A549 (cell line): Measurements from ENCODE around the gene TMEM273. TPM values are rescaled to one million over a fixed set of nuclear protein-coding genes. Genes with fewer than 3 reads are reported as not detected.

ENCODE experiments used
- ATAC-seq, 2 experiments: fragments of 200-7000 bp in 1 of 2; fragments of >200 bp in 1 of 2; cut with Nextera tagmentation in 1 of 2; cut with Tn5 transposase in 1 of 2; 3 replicates each; pipeline versions ENCODE4 v1.8.0 to v1.9.1; 2018 to 2020; ENCODE audit warnings: mild to moderate bottlenecking in 1 of 2, moderate library complexity in 1 of 2
- CTCF ChIA-PET: fragments of 300-600 bp; sonication (Branson Sonifier 250); formaldehyde crosslinking; extraction: SDS; loops from one replicate; lab custom pipeline; 2021; ENCODE audit warnings: antibody characterized with exemption, inconsistent platforms; lab: Yijun Ruan, JAX
- POLR2A ChIA-PET: fragments of 350-600 bp; formaldehyde crosslinking; extraction: SDS; loops from one replicate; lab custom pipeline; 2021; ENCODE audit warnings: antibody characterized with exemption, inconsistent platforms; lab: Yijun Ruan, JAX
- DNase-seq, 2 experiments: peaks; one replicate each; pipeline versions ENCODE4 v3.0.0 to v3.0.0-alpha.2; 2011 to 2016; ENCODE audit warnings: low read depth in 1 of 2, low spot score in 1 of 2
- FAIRE-seq: peaks from 2 replicates; lab custom pipeline; 2011; peaks lifted over from hg19 to GRCh38; lab: Jason Lieb, UNC
- H3K27ac ChIP-seq, 2 experiments: fragments of >200 bp; sonication (Bioruptor Twin); formaldehyde crosslinking; 3 replicates each; pipeline ENCODE4 v1.5.1; 2016 to 2017
- H3K4me1 ChIP-seq: fragments of >200 bp; sonication (Bioruptor Twin); formaldehyde crosslinking; 3 replicates; pipeline ENCODE4 v1.6.1; 2016
- H3K4me2 ChIP-seq: fragments of >200 bp; sonication (Bioruptor Twin); formaldehyde crosslinking; 3 replicates; pipeline ENCODE4 v1.6.1; 2016
- H3K4me3 ChIP-seq: fragments of >200 bp; sonication (Bioruptor Twin); formaldehyde crosslinking; 3 replicates; pipeline ENCODE4 v1.5.1; 2016
- H3K9me3 ChIP-seq: fragments of >200 bp; sonication (Bioruptor Twin); formaldehyde crosslinking; 3 replicates; pipeline ENCODE4 v1.6.1; 2016
- BHLHE40 ChIP-seq: IDR thresholded peaks from 2 replicates; pipeline ENCODE4 v1.6.1; 2012; ENCODE audit warnings: low read depth, low read length, inconsistent platforms
- CBX8 ChIP-seq: fragments of 200-600 bp; sonication (generic); IDR thresholded peaks from 2 replicates; pipeline ENCODE4 v1.6.1; 2016
- CEBPB ChIP-seq, 2 experiments: fragments of >200 bp in 1 of 2; sonication (Bioruptor Twin) in 1 of 2; formaldehyde crosslinking in 1 of 2; IDR thresholded peaks; 2 replicates each; pipeline ENCODE4 v1.6.1; 2012 to 2016
- CHD2 ChIP-seq: fragments of 150-350 bp; IDR thresholded peaks from 2 replicates; pipeline ENCODE4 v1.6.1; 2014; ENCODE audit warnings: low read length; ENCODE audit not compliant: partially characterized antibody
- EP300 ChIP-seq, 2 experiments: fragments of >200 bp; sonication (Bioruptor Twin); formaldehyde crosslinking; IDR thresholded peaks; 2 replicates in 1 of 2; 3 replicates in 1 of 2; pipeline ENCODE4 v1.6.1; 2016 to 2017
- FOSB ChIP-seq: fragments of 250-450 bp; sonication (Bioruptor Pico); IDR thresholded peaks from 2 replicates; pipeline ENCODE4 v1.5.0; 2020; ENCODE audit warnings: mild to moderate bottlenecking, moderate library complexity
- HDAC2 ChIP-seq: fragments of 200-600 bp; sonication (generic); IDR thresholded peaks from 2 replicates; pipeline ENCODE4 v1.6.1; 2016
- HOXB5 ChIP-seq: fragments of 250-450 bp; sonication (Bioruptor Pico); IDR thresholded peaks from 2 replicates; pipeline ENCODE4 v1.5.0; 2020; ENCODE audit warnings: mild to moderate bottlenecking, moderate library complexity
- KDM5A ChIP-seq: fragments of 200-600 bp; sonication (generic); IDR thresholded peaks from 2 replicates; pipeline ENCODE4 v1.6.1; 2016; ENCODE audit warnings: antibody characterized with exemption, mild to moderate bottlenecking
- MYC ChIP-seq: IDR thresholded peaks from 2 replicates; pipeline ENCODE4 v1.6.1; 2012; ENCODE audit warnings: mild to moderate bottlenecking, inconsistent platforms, low read length, improper control_type of control experiment, borderline replicate concordance
- NFE2L2 ChIP-seq: fragments of 150-350 bp; conservative IDR thresholded peaks from 2 replicates; pipeline ENCODE4 v1.6.1; 2014; ENCODE audit warnings: low read length
- NPAS2 ChIP-seq: fragments of 250-450 bp; sonication (Bioruptor Pico); IDR thresholded peaks from 2 replicates; pipeline ENCODE4 v1.8.0; 2022; ENCODE audit warnings: mild to moderate bottlenecking, moderate library complexity, borderline replicate concordance
- NR3C1 ChIP-seq: fragments of >200 bp; sonication (Bioruptor Twin); formaldehyde crosslinking; IDR thresholded peaks from 3 replicates; pipeline ENCODE4 v1.6.1; 2017
- POLR2A ChIP-seq: IDR thresholded peaks from 2 replicates; pipeline ENCODE4 v1.6.1; 2012; ENCODE audit warnings: mild to moderate bottlenecking, low read length
- POLR2AphosphoS2 ChIP-seq: conservative IDR thresholded peaks from 2 replicates; pipeline ENCODE4 v1.6.1; 2012; ENCODE audit warnings: low read length, improper control_type of control experiment, inconsistent platforms
- RFX5 ChIP-seq: fragments of 450-650 bp; IDR thresholded peaks from 2 replicates; pipeline ENCODE4 v1.7.1; 2014; ENCODE audit warnings: antibody characterized with exemption, mild to moderate bottlenecking, moderate library complexity
- RNF2 ChIP-seq: fragments of 200-600 bp; sonication (generic); IDR thresholded peaks from 2 replicates; pipeline ENCODE4 v1.6.1; 2016; ENCODE audit warnings: low read depth, mild to moderate bottlenecking, antibody characterized with exemption, moderate library complexity, borderline replicate concordance
- SMC3 ChIP-seq: fragments of >200 bp; sonication (Bioruptor Twin); formaldehyde crosslinking; IDR thresholded peaks from 3 replicates; pipeline ENCODE4 v1.6.1; 2018; ENCODE audit warnings: inconsistent platforms
- TFCP2L1 ChIP-seq: fragments of 250-450 bp; sonication (Bioruptor Pico); IDR thresholded peaks from 2 replicates; pipeline ENCODE4 v1.5.0; 2021; ENCODE audit warnings: mild to moderate bottlenecking
- ZNF302 ChIP-seq: fragments of 250-450 bp; sonication (Bioruptor Pico); IDR thresholded peaks from 2 replicates; pipeline ENCODE4 v1.9.0; 2021; ENCODE audit warnings: inconsistent platforms, mild to moderate bottlenecking, moderate library complexity
- ZSCAN20 ChIP-seq: fragments of 250-450 bp; sonication (Bioruptor Pico); IDR thresholded peaks from 2 replicates; pipeline ENCODE4 v1.8.0; 2022; ENCODE audit warnings: mild to moderate bottlenecking, moderate library complexity
- WGBS: methylation state at CpG from one replicate; pipeline ENCODE4 v1.1.6; 2017; ENCODE audit errors: missing lambda C conversion rate; 5-methylcytosine and 5-hydroxymethylcytosine counted together
- polyA plus RNA-seq, 4 experiments: library from polyadenylated mRNA; depleted of rRNA in 3 of 4; stranded (reverse); fragments of >200 nt; fragmentation: RNase III in 1 of 4; extraction: RNeasy Plus Mini Kit Qiagen cat#74134 plus additional on column Dnase treatment in 1 of 4; gene quantifications; 2 replicates in 3 of 4; 3 replicates in 1 of 4; pipeline ENCODE4 v1.2.3, GENCODE V29; 2011 to 2017
- TF ChIP-seq, protein P1 (sequence below): IDR thresholded peaks from 2 replicates; pipeline ENCODE4 v1.6.1; 2012; ENCODE audit warnings: low read depth, borderline replicate concordance
- TF ChIP-seq, protein P2 (sequence below): fragments of 200-600 bp; sonication (generic); IDR thresholded peaks from 2 replicates; pipeline ENCODE4 v1.6.1; 2016; ENCODE audit warnings: antibody characterized with exemption, mild to moderate bottlenecking, moderate library complexity
- TF ChIP-seq, protein P3 (sequence below): fragments of 150-350 bp; IDR thresholded peaks from 2 replicates; pipeline ENCODE4 v1.6.1; 2014; ENCODE audit warnings: low read depth, mild to moderate bottlenecking, low read length
- TF ChIP-seq, protein P4 (sequence below): fragments of 250-450 bp; sonication (Bioruptor Pico); IDR thresholded peaks from 2 replicates; pipeline ENCODE4 v1.5.0; 2020; ENCODE audit warnings: low read depth, mild to moderate bottlenecking, moderate library complexity

TMEM273 gene
- polyA plus RNA-seq, 2 of the 4 experiments (the other 2 are of a cell fraction), result not detected

DNA sequence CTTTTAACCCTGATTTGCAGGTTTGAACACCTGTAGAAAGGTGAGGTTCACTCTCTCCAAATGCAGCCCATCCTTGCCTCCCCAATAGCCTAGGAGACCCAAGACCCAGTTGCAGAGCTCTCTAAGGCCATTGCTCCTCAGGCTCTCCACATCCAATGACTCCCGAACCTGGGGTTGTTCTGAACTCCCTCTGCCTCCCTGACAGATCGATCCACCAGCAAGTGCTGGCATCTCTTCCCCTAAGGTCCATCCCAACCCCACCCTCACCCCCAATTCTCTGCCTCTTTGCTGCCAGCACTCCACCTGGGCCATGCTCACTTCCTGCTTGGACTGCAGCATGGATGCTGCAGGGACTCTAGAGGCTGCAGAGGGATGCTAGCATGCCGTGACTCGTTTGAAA, 35.1 kb downstream of the TMEM273 start:
- DNase-seq (no peak), ATAC-seq (no peak), FAIRE-seq (no peak)
- H3K27ac ChIP-seq, result no peak overlapping the region
- POLR2A ChIA-PET, result no interaction called here
- CTCF ChIA-PET, result interaction anchor here (1.6 kb wide), 1 partner anchor 9 kb away, joined by 6 read pairs; no protein-coding TSS in a partner anchor
- H3K4me1 ChIP-seq, result no peaks in the 10 kb centered on the region
- 0% methylated on average over 4 of the region's 4 CpGs for WGBS
- TF ChIP-seq CHD2 (no peak), MYC (no peak), KDM5A (no peak), ZNF302 (no peak), ZSCAN20 (CRISPR knock-in tag) (no peak), BHLHE40 (no peak), CEBPB (IDR thresholded peaks at IDR 0.05) (no peak), SMC3 (no peak), POLR2AphosphoS2 (no peak)
- no peak overlapping the region for H3K4me3 ChIP-seq
- H3K9me3 ChIP-seq, result no peaks in the 10 kb centered on the region
- no peak overlapping the region for H3K4me2 ChIP-seq

DNA sequence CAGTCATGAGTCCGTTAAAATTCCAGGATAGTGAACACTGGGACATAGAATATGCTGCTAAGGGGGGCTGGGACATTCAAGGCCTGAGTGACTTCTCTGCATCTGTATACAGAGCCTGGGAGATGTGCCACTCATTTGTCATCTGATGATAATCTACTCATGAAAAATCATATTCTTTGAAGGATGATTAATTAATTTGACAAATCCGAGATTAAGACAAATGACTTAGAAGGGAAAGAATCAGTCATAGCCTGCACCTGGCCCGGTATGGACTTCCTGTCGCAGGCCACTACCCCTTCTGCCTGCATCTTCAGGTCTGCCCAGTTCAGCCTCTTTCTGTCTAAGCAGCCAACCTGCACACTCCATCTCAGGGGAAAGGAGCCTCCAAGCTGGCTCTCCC, 35.5 kb downstream of the TMEM273 start:
- FAIRE-seq, result no peak
- Histone ChIP-seq H3K4me1 (no peaks in the 10 kb centered on the region), H3K27ac (no peak overlapping the region), H3K4me2 (no peak overlapping the region), H3K4me3 (no peak overlapping the region), H3K9me3 (no peaks in the 10 kb centered on the region; the same call in 2 of the 3 replicates)
- CTCF ChIA-PET, result interaction anchor here (1.6 to 2.4 kb wide), 2 partner anchors 9 to 11 kb away, joined by 6 to 8 read pairs; no protein-coding TSS in a partner anchor
- no peak for ATAC-seq
- no peak for TF ChIP-seq RNF2
- no peak for TF ChIP-seq EP300 (IDR thresholded peaks at IDR 0.05)
- no peak for TF ChIP-seq TFCP2L1 (CRISPR knock-in tag)
- no peak for TF ChIP-seq CHD2
- TF ChIP-seq KDM5A, result no peak
- TF ChIP-seq, protein P1, sequence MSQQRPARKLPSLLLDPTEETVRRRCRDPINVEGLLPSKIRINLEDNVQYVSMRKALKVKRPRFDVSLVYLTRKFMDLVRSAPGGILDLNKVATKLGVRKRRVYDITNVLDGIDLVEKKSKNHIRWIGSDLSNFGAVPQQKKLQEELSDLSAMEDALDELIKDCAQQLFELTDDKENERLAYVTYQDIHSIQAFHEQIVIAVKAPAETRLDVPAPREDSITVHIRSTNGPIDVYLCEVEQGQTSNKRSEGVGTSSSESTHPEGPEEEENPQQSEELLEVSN, result no peak
- TF ChIP-seq FOSB (CRISPR knock-in tag), result no peak
- TF ChIP-seq, protein P2, sequence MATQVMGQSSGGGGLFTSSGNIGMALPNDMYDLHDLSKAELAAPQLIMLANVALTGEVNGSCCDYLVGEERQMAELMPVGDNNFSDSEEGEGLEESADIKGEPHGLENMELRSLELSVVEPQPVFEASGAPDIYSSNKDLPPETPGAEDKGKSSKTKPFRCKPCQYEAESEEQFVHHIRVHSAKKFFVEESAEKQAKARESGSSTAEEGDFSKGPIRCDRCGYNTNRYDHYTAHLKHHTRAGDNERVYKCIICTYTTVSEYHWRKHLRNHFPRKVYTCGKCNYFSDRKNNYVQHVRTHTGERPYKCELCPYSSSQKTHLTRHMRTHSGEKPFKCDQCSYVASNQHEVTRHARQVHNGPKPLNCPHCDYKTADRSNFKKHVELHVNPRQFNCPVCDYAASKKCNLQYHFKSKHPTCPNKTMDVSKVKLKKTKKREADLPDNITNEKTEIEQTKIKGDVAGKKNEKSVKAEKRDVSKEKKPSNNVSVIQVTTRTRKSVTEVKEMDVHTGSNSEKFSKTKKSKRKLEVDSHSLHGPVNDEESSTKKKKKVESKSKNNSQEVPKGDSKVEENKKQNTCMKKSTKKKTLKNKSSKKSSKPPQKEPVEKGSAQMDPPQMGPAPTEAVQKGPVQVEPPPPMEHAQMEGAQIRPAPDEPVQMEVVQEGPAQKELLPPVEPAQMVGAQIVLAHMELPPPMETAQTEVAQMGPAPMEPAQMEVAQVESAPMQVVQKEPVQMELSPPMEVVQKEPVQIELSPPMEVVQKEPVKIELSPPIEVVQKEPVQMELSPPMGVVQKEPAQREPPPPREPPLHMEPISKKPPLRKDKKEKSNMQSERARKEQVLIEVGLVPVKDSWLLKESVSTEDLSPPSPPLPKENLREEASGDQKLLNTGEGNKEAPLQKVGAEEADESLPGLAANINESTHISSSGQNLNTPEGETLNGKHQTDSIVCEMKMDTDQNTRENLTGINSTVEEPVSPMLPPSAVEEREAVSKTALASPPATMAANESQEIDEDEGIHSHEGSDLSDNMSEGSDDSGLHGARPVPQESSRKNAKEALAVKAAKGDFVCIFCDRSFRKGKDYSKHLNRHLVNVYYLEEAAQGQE, result no peak
- TF ChIP-seq NFE2L2, result no peak
- no peak for TF ChIP-seq NPAS2
- no peak for TF ChIP-seq CBX8
- no peak for TF ChIP-seq SMC3
- TF ChIP-seq POLR2A, result no peak
- TF ChIP-seq RFX5, result no peak
- TF ChIP-seq, protein P3, sequence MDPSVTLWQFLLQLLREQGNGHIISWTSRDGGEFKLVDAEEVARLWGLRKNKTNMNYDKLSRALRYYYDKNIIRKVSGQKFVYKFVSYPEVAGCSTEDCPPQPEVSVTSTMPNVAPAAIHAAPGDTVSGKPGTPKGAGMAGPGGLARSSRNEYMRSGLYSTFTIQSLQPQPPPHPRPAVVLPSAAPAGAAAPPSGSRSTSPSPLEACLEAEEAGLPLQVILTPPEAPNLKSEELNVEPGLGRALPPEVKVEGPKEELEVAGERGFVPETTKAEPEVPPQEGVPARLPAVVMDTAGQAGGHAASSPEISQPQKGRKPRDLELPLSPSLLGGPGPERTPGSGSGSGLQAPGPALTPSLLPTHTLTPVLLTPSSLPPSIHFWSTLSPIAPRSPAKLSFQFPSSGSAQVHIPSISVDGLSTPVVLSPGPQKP, result no peak
- no peak for TF ChIP-seq HDAC2
- TF ChIP-seq HOXB5 (CRISPR knock-in tag), result no peak
- TF ChIP-seq, protein P4, sequence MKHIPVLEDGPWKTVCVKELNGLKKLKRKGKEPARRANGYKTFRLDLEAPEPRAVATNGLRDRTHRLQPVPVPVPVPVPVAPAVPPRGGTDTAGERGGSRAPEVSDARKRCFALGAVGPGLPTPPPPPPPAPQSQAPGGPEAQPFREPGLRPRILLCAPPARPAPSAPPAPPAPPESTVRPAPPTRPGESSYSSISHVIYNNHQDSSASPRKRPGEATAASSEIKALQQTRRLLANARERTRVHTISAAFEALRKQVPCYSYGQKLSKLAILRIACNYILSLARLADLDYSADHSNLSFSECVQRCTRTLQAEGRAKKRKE (CRISPR knock-in tag), result no peak
- TF ChIP-seq NR3C1, result no peak
- DNase-seq, result no peak
- POLR2A ChIA-PET, result no interaction called here
- WGBS, result 7% methylated on average over 4 of the region's 4 CpGs
